Naive thymus-derived CD4-positive, alpha-beta T cell (primary cell): ENCODE measurements around the gene ADAMTS8. TPM values are rescaled to one million over a fixed set of nuclear protein-coding genes. Genes with fewer than 3 reads are reported as not detected.
A peak's percentile ranks its signal among the peaks of the same experiment; 100 is the strongest.

Experiments used
- ATAC-seq: fragments of 150-1000 bp; cut with Tn5 transposase; 2 replicates; pipeline ENCODE4 v1.10.0; 2021; ENCODE audit warnings: mild to moderate bottlenecking, moderate library complexity
- CTCF ChIA-PET: fragments of 350-600 bp; sonication (Branson Sonifier 250); formaldehyde crosslinking; loops from one replicate; lab custom pipeline; 2021; ENCODE audit warnings: antibody characterized with exemption; lab: Charles Lee
- POLR2A ChIA-PET: fragments of 350-600 bp; sonication (Branson Sonifier 250); formaldehyde crosslinking; loops from one replicate; lab custom pipeline; 2021; ENCODE audit warnings: antibody characterized with exemption, inconsistent platforms; lab: Charles Lee
- DNase-seq, 9 donors: peaks; one replicate each; pipeline versions ENCODE4 v3.0.0 to v3.0.0-alpha.2; 2020 to 2022; ENCODE audit warnings: mixed read lengths in 1 of 9
- H3K27ac ChIP-seq: one replicate; pipeline ENCODE4 v1.7.0; 2013; ENCODE audit warnings: mild to moderate bottlenecking, low read depth, low read length, moderate library complexity
- H3K27me3 ChIP-seq, 2 donors: one replicate each; pipeline ENCODE4 v1.7.0; 2013; ENCODE audit warnings: low read length in 2 of 2, mild to moderate bottlenecking in 2 of 2, moderate library complexity in 2 of 2; ENCODE audit not compliant: control insufficient read depth in 2 of 2, insufficient read depth in 2 of 2
- H3K36me3 ChIP-seq, 3 experiments: 1 replicate in 2 of 3; 2 replicates in 1 of 3; pipeline ENCODE4 v1.7.0; 2013; ENCODE audit warnings: low read length in 3 of 3, mild to moderate bottlenecking in 3 of 3, moderate library complexity in 1 of 3; ENCODE audit not compliant: insufficient read depth in 3 of 3, control insufficient read depth in 2 of 3
- H3K4me1 ChIP-seq, 2 donors: one replicate each; pipeline ENCODE4 v1.7.0; 2013; ENCODE audit warnings: low read length in 2 of 2, mild to moderate bottlenecking in 2 of 2, moderate library complexity in 1 of 2; ENCODE audit not compliant: control insufficient read depth in 2 of 2, insufficient read depth in 2 of 2
- H3K4me3 ChIP-seq: 2 replicates; pipeline ENCODE4 v1.7.0; 2013; ENCODE audit warnings: mild to moderate bottlenecking, low read length
- H3K9me3 ChIP-seq, 3 experiments: 1 replicate in 2 of 3; 2 replicates in 1 of 3; pipeline ENCODE4 v1.7.0; 2013; ENCODE audit warnings: low read length in 3 of 3; ENCODE audit not compliant: control insufficient read depth in 2 of 3
- H3K27ac Mint-ChIP-seq, 9 donors: one replicate each; pipeline ENCODE4 v1.8.0; 2020 to 2022; ENCODE audit warnings: mixed read lengths in 9 of 9, mild to moderate bottlenecking in 8 of 9, moderate library complexity in 5 of 9, inconsistent platforms in 2 of 9
- H3K27me3 Mint-ChIP-seq, 5 donors: one replicate each; pipeline ENCODE4 v1.8.0; 2021 to 2022; ENCODE audit warnings: mixed read lengths in 5 of 5, mild to moderate bottlenecking in 1 of 5
- H3K36me3 Mint-ChIP-seq, 5 donors: one replicate each; pipeline ENCODE4 v1.8.0; 2020 to 2022; ENCODE audit warnings: mixed read lengths in 5 of 5, mild to moderate bottlenecking in 3 of 5, inconsistent platforms in 1 of 5
- H3K4me1 Mint-ChIP-seq, 7 donors: one replicate each; pipeline ENCODE4 v1.8.0; 2020 to 2022; ENCODE audit warnings: mixed read lengths in 7 of 7, mild to moderate bottlenecking in 3 of 7, inconsistent platforms in 1 of 7
- H3K4me3 Mint-ChIP-seq, 10 donors: one replicate each; pipeline ENCODE4 v1.8.0; 2020 to 2022; ENCODE audit warnings: mild to moderate bottlenecking in 10 of 10, mixed read lengths in 10 of 10, moderate library complexity in 6 of 10, inconsistent platforms in 2 of 10
- H3K9me3 Mint-ChIP-seq, 11 donors: one replicate each; pipeline ENCODE4 v1.8.0; 2020 to 2022; ENCODE audit warnings: mixed read lengths in 11 of 11, mild to moderate bottlenecking in 4 of 11, inconsistent platforms in 1 of 11, moderate library complexity in 1 of 11
- intact Hi-C, 2 donors: fragments of 100-400 bp; cut with micrococcal nuclease; formaldehyde crosslinking; loops; one replicate each; pipeline ENCODE4 v1.15.1; 2023
- polyA plus RNA-seq, 2 donors: library from polyadenylated mRNA; unstranded; fragments of 300-500 nt; fragmentation: Illumina TruSeq; gene quantifications; one replicate each; pipeline ENCODE4 v1.2.3, GENCODE V29; 2021
- total RNA-seq, 6 experiments: library from RNA in 5 of 6; stranded (reverse) in 5 of 6; gene quantifications; 1 replicate in 5 of 6; 2 replicates in 1 of 6; pipeline ENCODE4 v1.2.3 and lab custom pipeline; 2021 to 2026

ADAMTS8 gene
- total and polyA plus RNA-seq, 7 experiments from 2014 or later, result not detected

DNA sequence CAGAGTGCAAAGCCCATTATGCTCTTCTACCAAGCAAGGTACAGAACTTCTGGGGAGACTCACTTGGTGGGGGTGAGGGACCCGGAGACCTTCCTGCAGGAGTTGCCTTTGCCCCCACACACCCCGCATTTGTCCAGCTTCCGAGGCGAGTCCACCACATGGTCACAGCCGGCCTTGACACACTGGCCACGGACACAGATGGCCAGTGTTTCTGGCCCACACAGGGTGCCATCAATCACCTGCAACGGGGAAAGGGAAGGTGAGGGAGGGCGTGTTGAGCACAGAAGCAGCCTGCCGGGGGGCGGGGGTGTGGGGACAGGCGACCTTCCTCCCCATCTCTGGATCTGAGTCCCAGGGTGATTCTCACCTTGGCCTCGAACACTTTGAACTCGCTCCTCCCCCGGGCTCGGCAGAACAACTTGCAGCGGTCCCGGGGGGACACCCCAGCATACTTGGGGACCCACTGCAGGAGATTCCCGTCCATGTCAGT, 20.0 kb downstream of the ADAMTS8 start:
- H3K27me3 Mint-ChIP-seq, result peaks cover 0 to 22% (median 0%) of the 10 kb centered on the region in 5 donors
- H3K4me3 Mint-ChIP-seq, result no peak overlapping the region
- Histone ChIP-seq H3K36me3 (no peaks in the 10 kb centered on the region), H3K4me3 (no peak overlapping the region), H3K27me3 (no peaks in the 10 kb centered on the region), H3K4me1 (no peaks in the 10 kb centered on the region), H3K9me3 (no peaks in the 10 kb centered on the region), H3K27ac (no peak overlapping the region)
- intact Hi-C loops, result no loop called here
- CTCF ChIA-PET, result no interaction called here
- H3K4me1 Mint-ChIP-seq, result no peaks in the 10 kb centered on the region
- no peak for ATAC-seq
- H3K27ac Mint-ChIP-seq, result no peak overlapping the region
- H3K9me3 Mint-ChIP-seq, result no peaks in the 10 kb centered on the region
- no peak for DNase-seq
- POLR2A ChIA-PET, result no interaction called here
- no peaks in the 10 kb centered on the region for H3K36me3 Mint-ChIP-seq

GRCh38 chr11:130407978-130408377, 20.4 kb downstream of the ADAMTS8 start:
- Mint-ChIP-seq H3K36me3 (no peaks in the 10 kb centered on the region), H3K4me3 (no peak overlapping the region), H3K4me1 (no peaks in the 10 kb centered on the region), H3K27me3 (peaks cover 0 to 22% (median 0%) of the 10 kb centered on the region in 5 donors), H3K9me3 (no peaks in the 10 kb centered on the region), H3K27ac (no peak overlapping the region)
- intact Hi-C loops, result no loop called here
- Histone ChIP-seq H3K36me3 (no peaks in the 10 kb centered on the region), H3K4me3 (no peak overlapping the region), H3K4me1 (no peaks in the 10 kb centered on the region), H3K9me3 (no peaks in the 10 kb centered on the region), H3K27me3 (no peaks in the 10 kb centered on the region), H3K27ac (no peak overlapping the region)
- ChIA-PET CTCF (no interaction called here), POLR2A (no interaction called here)
- no peak for DNase-seq
- ATAC-seq, result no peak

- Mint-ChIP-seq H3K4me1 (peaks cover 0 to 9% (median 6%) of the 10 kb centered on the region in 7 donors), H3K9me3 (no peaks in the 10 kb centered on the region), H3K36me3 (no peaks in the 10 kb centered on the region), H3K4me3 (no peak overlapping the region), H3K27ac (no peak overlapping the region), H3K27me3 (peaks cover 3 to 15% (median 11%) of the 10 kb centered on the region in 5 donors)
- ChIA-PET CTCF (no interaction called here), POLR2A (no interaction called here)
- intact Hi-C loops, result no loop called here
- no peaks in the 10 kb centered on the region for H3K27me3 ChIP-seq
- H3K27ac ChIP-seq, result no peak overlapping the region
- H3K4me3 ChIP-seq, result no peak overlapping the region
- H3K36me3 ChIP-seq, result no peaks in the 10 kb centered on the region
- ATAC-seq (no peak), DNase-seq (no peak)
- no peaks in the 10 kb centered on the region for H3K4me1 ChIP-seq
- no peaks in the 10 kb centered on the region for H3K9me3 ChIP-seq
Observed at GRCh38 chr11:130405428-130405827, 23.0 kb downstream of the ADAMTS8 start.

GRCh38 chr11:130404727-130405126, 23.7 kb downstream of the ADAMTS8 start:
- no peaks in the 10 kb centered on the region for H3K36me3 Mint-ChIP-seq
- ChIA-PET CTCF (interaction anchor here (0.7 kb wide), 1 partner anchor 118 kb away, joined by 3 read pairs; no protein-coding TSS in a partner anchor), POLR2A (no interaction called here)
- no peak for DNase-seq
- ATAC-seq, result no peak
- Histone ChIP-seq H3K27me3 (no peaks in the 10 kb centered on the region), H3K27ac (no peak overlapping the region), H3K9me3 (no peaks in the 10 kb centered on the region), H3K36me3 (no peaks in the 10 kb centered on the region), H3K4me1 (no peaks in the 10 kb centered on the region), H3K4me3 (no peak overlapping the region)
- H3K9me3 Mint-ChIP-seq, result no peaks in the 10 kb centered on the region
- peaks cover 10 to 17% (median 13%) of the 10 kb centered on the region in 5 donors for H3K27me3 Mint-ChIP-seq
- no peak overlapping the region for H3K4me3 Mint-ChIP-seq
- H3K27ac Mint-ChIP-seq, result peak overlapping the region in 1 of 9 donors; percentile 11
- intact Hi-C loops, result no loop called here
- H3K4me1 Mint-ChIP-seq, result peaks cover 0 to 16% (median 10%) of the 10 kb centered on the region in 7 donors

GRCh38 chr11:130403967-130404366, 24.4 kb downstream of the ADAMTS8 start:
- ATAC-seq, result no peak
- H3K4me3 Mint-ChIP-seq, result no peak overlapping the region
- no peak overlapping the region for H3K27ac Mint-ChIP-seq
- ChIA-PET POLR2A (no interaction called here), CTCF (no interaction called here)
- Histone ChIP-seq H3K4me3 (no peak overlapping the region), H3K36me3 (no peaks in the 10 kb centered on the region), H3K9me3 (no peaks in the 10 kb centered on the region), H3K27me3 (no peaks in the 10 kb centered on the region), H3K4me1 (no peaks in the 10 kb centered on the region), H3K27ac (no peak overlapping the region)
- no peak for DNase-seq
- H3K27me3 Mint-ChIP-seq, result peaks cover 10 to 19% (median 11%) of the 10 kb centered on the region in 5 donors
- intact Hi-C loops, result no loop called here
- no peaks in the 10 kb centered on the region for H3K36me3 Mint-ChIP-seq
- H3K9me3 Mint-ChIP-seq, result no peaks in the 10 kb centered on the region
- peaks cover 0 to 16% (median 10%) of the 10 kb centered on the region in 7 donors for H3K4me1 Mint-ChIP-seq

GRCh38 chr11:130403271-130403804, 25.1 kb downstream of the ADAMTS8 start:
- Histone ChIP-seq H3K27me3 (no peaks in the 10 kb centered on the region), H3K4me1 (no peaks in the 10 kb centered on the region), H3K27ac (no peak overlapping the region), H3K36me3 (no peaks in the 10 kb centered on the region), H3K9me3 (no peaks in the 10 kb centered on the region), H3K4me3 (no peak overlapping the region)
- CTCF ChIA-PET, result no interaction called here
- Mint-ChIP-seq H3K4me3 (no peak overlapping the region), H3K27me3 (peaks cover 10 to 23% (median 13%) of the 10 kb centered on the region in 5 donors), H3K4me1 (peaks cover 0 to 16% (median 10%) of the 10 kb centered on the region in 7 donors), H3K27ac (peak overlapping the region in 1 of 9 donors; percentile 18), H3K9me3 (no peaks in the 10 kb centered on the region), H3K36me3 (no peaks in the 10 kb centered on the region)
- DNase-seq, result no peak
- POLR2A ChIA-PET, result no interaction called here
- ATAC-seq, result no peak
- intact Hi-C loops, result no loop called here

DNA sequence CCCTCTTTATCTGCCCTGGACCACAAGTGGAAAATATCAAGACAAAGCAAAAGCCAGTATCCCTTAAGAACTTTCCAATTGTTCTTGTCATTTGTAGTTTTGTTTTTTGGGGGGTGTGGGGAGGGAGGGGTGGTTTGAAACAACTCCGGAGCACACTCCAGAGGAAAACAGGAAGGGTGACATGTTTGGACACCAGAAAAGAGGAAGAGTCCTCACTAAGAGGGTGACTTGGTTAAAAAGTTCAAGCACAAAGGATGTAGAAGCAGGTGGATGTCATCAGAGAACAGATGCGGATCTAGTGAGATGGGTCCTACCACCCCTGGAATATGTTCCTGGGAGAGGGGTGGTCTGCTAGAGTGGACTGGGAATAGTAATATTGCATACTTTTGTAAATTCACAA, 25.8 kb downstream of the ADAMTS8 start:
- Mint-ChIP-seq H3K9me3 (no peaks in the 10 kb centered on the region), H3K4me1 (peaks cover 0 to 16% (median 10%) of the 10 kb centered on the region in 7 donors), H3K27ac (no peak overlapping the region), H3K27me3 (peaks cover 13 to 28% (median 16%) of the 10 kb centered on the region in 5 donors), H3K36me3 (no peaks in the 10 kb centered on the region), H3K4me3 (no peak overlapping the region)
- H3K9me3 ChIP-seq, result no peaks in the 10 kb centered on the region
- ChIA-PET CTCF (no interaction called here), POLR2A (no interaction called here)
- intact Hi-C loops, result no loop called here
- no peaks in the 10 kb centered on the region for H3K4me1 ChIP-seq
- H3K27me3 ChIP-seq, result no peaks in the 10 kb centered on the region
- H3K4me3 ChIP-seq, result no peak overlapping the region
- ATAC-seq (no peak), DNase-seq (no peak)
- H3K27ac ChIP-seq, result no peak overlapping the region
- H3K36me3 ChIP-seq, result no peaks in the 10 kb centered on the region
